Cardiac fibroblast (primary cell): ENCODE measurements around the gene PCGF2.
A peak's percentile ranks its signal among the peaks of the same experiment; 100 is the strongest.

Experiments used
- DNase-seq, 2 donors: peaks; one replicate each; pipeline versions ENCODE4 v3.0.0 to v3.0.0-alpha.2; 2010; ENCODE audit warnings: low read depth in 2 of 2
- H3K4me3 ChIP-seq, 2 donors: replicated peaks in 1 of 2; 1 replicate in 1 of 2; 2 replicates in 1 of 2; pipeline ENCODE4 v1.5.1; 2011; ENCODE audit warnings: low read depth in 2 of 2, low read length in 2 of 2, mild to moderate bottlenecking in 2 of 2, moderate library complexity in 1 of 2
- TF ChIP-seq, protein P1 (sequence below): IDR thresholded peaks from one replicate; pipeline ENCODE4 v1.5.1; 2011; ENCODE audit warnings: low read depth, mild to moderate bottlenecking, low read length, inconsistent platforms

PCGF2 gene

GRCh38 chr17:38705523-38705802, 42.7 kb downstream of the PCGF2 start:
- TF ChIP-seq, protein P1, sequence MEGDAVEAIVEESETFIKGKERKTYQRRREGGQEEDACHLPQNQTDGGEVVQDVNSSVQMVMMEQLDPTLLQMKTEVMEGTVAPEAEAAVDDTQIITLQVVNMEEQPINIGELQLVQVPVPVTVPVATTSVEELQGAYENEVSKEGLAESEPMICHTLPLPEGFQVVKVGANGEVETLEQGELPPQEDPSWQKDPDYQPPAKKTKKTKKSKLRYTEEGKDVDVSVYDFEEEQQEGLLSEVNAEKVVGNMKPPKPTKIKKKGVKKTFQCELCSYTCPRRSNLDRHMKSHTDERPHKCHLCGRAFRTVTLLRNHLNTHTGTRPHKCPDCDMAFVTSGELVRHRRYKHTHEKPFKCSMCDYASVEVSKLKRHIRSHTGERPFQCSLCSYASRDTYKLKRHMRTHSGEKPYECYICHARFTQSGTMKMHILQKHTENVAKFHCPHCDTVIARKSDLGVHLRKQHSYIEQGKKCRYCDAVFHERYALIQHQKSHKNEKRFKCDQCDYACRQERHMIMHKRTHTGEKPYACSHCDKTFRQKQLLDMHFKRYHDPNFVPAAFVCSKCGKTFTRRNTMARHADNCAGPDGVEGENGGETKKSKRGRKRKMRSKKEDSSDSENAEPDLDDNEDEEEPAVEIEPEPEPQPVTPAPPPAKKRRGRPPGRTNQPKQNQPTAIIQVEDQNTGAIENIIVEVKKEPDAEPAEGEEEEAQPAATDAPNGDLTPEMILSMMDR, result no peak
- DNase-seq, result no peak

GRCh38 chr17:38704606-38705522, 43.3 kb downstream of the PCGF2 start, which contains the start of gene MLLT6:
TSS of gene MLLT6 (plus strand) at chr17:38705273. CDS start at chr17:38705633, 360 bp downstream.
- TF ChIP-seq, protein P1, result no peak
- DNase-seq, result peak; percentile 72 to 80
- H3K4me3 ChIP-seq, result peak within 1 kb of the TSS; percentile 77 to 84

More at GRCh38 chr17:38705523-38705802, 42.7 kb downstream of the PCGF2 start:
- peak overlapping the region; percentile 77 to 84 for H3K4me3 ChIP-seq

- H3K4me3 ChIP-seq, result peak overlapping the region; percentile 77 to 79
- peak in 1 of 2 donors; percentile 41 for DNase-seq
- TF ChIP-seq, protein P1, result no peak
These were observed 44.2 kb downstream of the PCGF2 start for GRCh38 chr17:38703742-38704605.

GRCh38 chr17:38702916-38703741, 45.0 kb downstream of the PCGF2 start:
- TF ChIP-seq, protein P1, result no peak
- peak overlapping the region; percentile 77 to 79 for H3K4me3 ChIP-seq
- DNase-seq, result no peak

DNA sequence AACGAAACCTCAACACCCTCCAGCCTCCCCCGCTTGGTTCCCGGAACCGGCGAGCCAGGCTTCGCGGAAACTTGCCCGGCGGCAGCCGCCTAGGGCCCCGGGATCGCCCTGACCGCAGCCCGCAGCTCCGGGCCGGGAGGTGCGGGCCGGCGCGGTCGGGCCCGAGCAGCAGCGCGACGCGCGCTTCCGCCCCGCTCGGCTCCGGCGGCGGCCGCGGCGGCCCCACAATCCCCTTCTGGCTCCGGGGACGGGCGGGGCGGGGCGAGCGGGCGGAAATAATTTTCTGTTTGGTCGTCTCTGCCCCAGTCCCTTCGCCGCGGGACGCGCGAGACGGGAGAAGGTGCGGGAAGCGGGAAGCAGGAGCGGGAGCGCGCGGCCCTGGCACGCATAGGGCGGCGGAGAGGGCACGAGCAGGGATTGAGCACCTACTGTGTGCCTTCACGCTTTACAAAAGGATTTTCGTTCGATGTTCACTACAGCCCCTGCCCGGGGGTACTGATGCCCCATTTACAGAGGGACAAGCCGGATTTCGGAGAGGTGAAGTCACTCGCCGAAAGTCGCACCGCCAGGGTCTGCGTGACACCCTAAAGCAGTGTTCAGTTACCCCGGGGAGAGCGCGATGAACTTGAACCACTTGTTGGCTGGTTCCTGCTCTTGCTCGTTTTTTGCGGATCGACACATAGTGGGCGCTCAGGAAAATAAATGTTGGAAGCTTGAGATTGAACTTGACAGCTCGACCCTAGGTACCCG, 45.8 kb downstream of the PCGF2 start:
- H3K4me3 ChIP-seq, result peak overlapping the region; percentile 71 to 79
- TF ChIP-seq, protein P1, result no peak
- DNase-seq, result peak; percentile 84 to 87
